Measurements from ENCODE around the gene CATSPER2.
"Not testable (repeated sequence)": the region's sequence is repeated elsewhere in the genome, so short reads cannot be mapped to it uniquely, and the experiment has no call there.

CATSPER2 gene

GRCh38 chr15:43593328-43594190 is 55.1 kb downstream of the CATSPER2 start, which contains the start of gene CKMT1B:
CKMT1B (plus strand) TSS chr15:43594027; CDS start chr15:43594219, 192 bp downstream.
- DNase-seq (ENCODE audit: low read depth) = not testable (repeated sequence)

- DNase-seq (ENCODE audit: low read depth) = not testable (repeated sequence)
Measured at GRCh38 chr15:43592841-43593240, 55.8 kb downstream of the CATSPER2 start.

GRCh38 chr15:43589778-43590466 is 58.7 kb downstream of the CATSPER2 start, which contains the start of gene PPIP5K1:
PPIP5K1 (minus strand) TSS chr15:43590208; CDS start chr15:43584504, 5,704 bp downstream.
- not testable (repeated sequence) for DNase-seq (ENCODE audit: low read depth)

Data from iris pigment epithelial cell (primary cell).